Thoracic aorta (tissue), 2 donors: ENCODE results near the gene NPTXR. TPM values are rescaled to one million over a fixed set of nuclear protein-coding genes. Genes with fewer than 3 reads are reported as not detected.

Experiments
- ATAC-seq: fragments of 150-250 bp; one replicate; pipeline ENCODE4 v1.8.0; 2017; ENCODE audit warnings: low read depth; ENCODE audit not compliant: insufficient number of reproducible peaks, low FRiP score
- DNase-seq: peaks from one replicate; pipeline ENCODE4 v3.0.0-alpha.2; 2020; ENCODE audit warnings: low spot score
- H3K27ac ChIP-seq, 2 donors: fragments of 200-600 bp; sonication (generic); 1 replicate in 1 of 2; 2 replicates in 1 of 2; pipeline ENCODE4 v1.5.1; 2016; ENCODE audit warnings: mild to moderate bottlenecking in 2 of 2, moderate library complexity in 2 of 2
- H3K27me3 ChIP-seq: fragments of 200-600 bp; sonication (generic); replicated peaks from 2 replicates; pipeline ENCODE4 v1.6.0; 2016; ENCODE audit warnings: mild to moderate bottlenecking; ENCODE audit not compliant: insufficient read depth
- H3K36me3 ChIP-seq: fragments of 200-600 bp; sonication (generic); one replicate; pipeline ENCODE4 v1.5.1; 2016
- H3K4me1 ChIP-seq, 2 donors: fragments of 200-600 bp; sonication (generic); 1 replicate in 1 of 2; 2 replicates in 1 of 2; pipeline versions ENCODE4 v1.5.1 to v1.6.0; 2016; ENCODE audit warnings: low read depth in 2 of 2, mild to moderate bottlenecking in 1 of 2; ENCODE audit not compliant: control insufficient read depth in 1 of 2
- H3K4me3 ChIP-seq: fragments of 200-600 bp; sonication (generic); 2 replicates; pipeline ENCODE4 v1.5.1; 2016; ENCODE audit warnings: mild to moderate bottlenecking
- H3K9me3 ChIP-seq: fragments of 200-600 bp; sonication (generic); 2 replicates; pipeline ENCODE4 v1.5.1; 2016
- CTCF ChIP-seq: fragments of 200-600 bp; sonication (generic); IDR thresholded peaks from one replicate; pipeline ENCODE4 v1.5.1; 2019; ENCODE audit warnings: antibody characterized with exemption
- total RNA-seq, 2 donors: library from RNA; depleted of rRNA; stranded (reverse); fragments of >200 nt; gene quantifications; one replicate each; pipeline versions ENCODE4 v1.1.0 to v1.2.3, GENCODE V29; 2016

NPTXR gene
- 10 to 100 TPM; 29.3 to 50.8 TPM for total RNA-seq

GRCh38 chr22:38843657-38844314 lies at the start of gene NPTXR:
Gene NPTXR, minus strand, starts transcription at chr22:38844028.
- Histone ChIP-seq H3K4me1 (peaks cover 27 to 65% of the 10 kb centered on the region in 2 donors), H3K9me3 (no peaks in the 10 kb centered on the region), H3K4me3 (peak within 1 kb of the TSS; percentile 85), H3K36me3 (no peaks in the 10 kb centered on the region), H3K27ac (peak within 1 kb of the TSS; percentile 88 to 93), H3K27me3 (no peaks in the 10 kb centered on the region)
- no peak for DNase-seq
- TF ChIP-seq CTCF, result no peak
- ATAC-seq, result peak; percentile 31

DNA sequence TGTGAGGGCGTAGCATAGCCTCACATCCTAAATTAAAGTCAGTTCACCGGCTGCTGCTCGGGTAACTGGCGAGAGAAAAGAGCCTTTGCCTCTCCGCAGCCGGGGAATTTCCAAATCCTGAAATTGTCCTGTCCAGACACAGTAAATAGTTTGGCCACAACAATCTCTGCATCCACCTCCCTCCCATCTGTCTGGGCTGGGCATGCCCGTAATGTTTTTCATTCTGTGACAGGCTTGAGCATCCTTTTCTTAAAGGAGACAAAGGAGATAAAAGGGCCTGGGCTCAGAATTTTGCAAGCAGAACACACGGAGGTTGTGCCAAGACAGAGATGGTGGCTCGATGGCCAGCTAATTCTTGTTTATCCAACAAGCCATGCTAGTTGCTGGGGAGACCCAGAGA lies 47.4 kb upstream of the NPTXR start:
- Histone ChIP-seq H3K27me3 (no peaks in the 10 kb centered on the region), H3K9me3 (no peaks in the 10 kb centered on the region), H3K27ac (no peak overlapping the region), H3K4me1 (no peaks in the 10 kb centered on the region), H3K4me3 (no peak overlapping the region), H3K36me3 (no peaks in the 10 kb centered on the region)
- no peak for TF ChIP-seq CTCF
- ATAC-seq (no peak), DNase-seq (no peak)

DNA sequence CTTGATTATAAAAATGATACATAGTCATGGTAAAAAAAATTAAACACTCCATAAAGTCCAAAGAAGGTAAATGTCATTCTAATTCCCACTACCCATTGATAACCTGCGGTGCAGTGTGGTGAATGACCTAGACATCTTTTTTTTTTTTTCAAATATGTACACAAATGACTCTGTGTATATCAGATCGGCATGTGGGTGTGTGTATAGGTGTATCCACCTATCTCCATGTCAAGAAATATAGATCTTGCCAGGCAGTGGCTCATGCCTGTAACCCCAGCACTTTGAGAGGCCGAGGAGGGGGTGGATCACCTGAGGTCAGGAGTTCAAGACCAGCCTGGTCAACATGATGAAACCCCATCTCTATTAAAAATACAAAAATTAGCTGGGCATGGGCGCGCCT lies 46.5 kb upstream of the NPTXR start:
- Histone ChIP-seq H3K9me3 (no peaks in the 10 kb centered on the region), H3K36me3 (no peaks in the 10 kb centered on the region), H3K27ac (no peak overlapping the region), H3K27me3 (no peaks in the 10 kb centered on the region), H3K4me3 (no peak overlapping the region), H3K4me1 (no peaks in the 10 kb centered on the region)
- TF ChIP-seq CTCF, result no peak
- DNase-seq (no peak), ATAC-seq (no peak)

DNA sequence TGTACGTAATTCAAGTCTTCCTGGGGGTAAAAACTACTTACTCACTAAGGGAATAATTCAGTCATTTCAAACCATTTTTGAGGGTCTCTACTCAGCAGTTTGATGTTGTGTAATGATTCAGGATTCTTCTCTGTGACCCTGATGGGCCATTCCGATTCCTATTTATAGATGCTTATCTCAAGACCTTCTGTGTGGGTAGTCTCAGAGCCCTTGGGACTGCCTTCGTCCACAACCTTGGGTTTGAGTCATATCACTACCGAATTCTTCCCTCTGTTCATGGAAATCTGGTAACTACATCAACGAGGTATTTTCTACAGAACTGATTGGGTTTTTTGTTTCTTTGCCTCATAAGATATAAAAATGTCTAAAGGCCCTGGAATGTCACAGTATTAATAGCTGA lies 42.5 kb upstream of the NPTXR start:
- Histone ChIP-seq H3K4me3 (no peak overlapping the region), H3K27me3 (no peaks in the 10 kb centered on the region), H3K36me3 (no peaks in the 10 kb centered on the region), H3K4me1 (peaks cover 16 to 18% of the 10 kb centered on the region in 2 donors), H3K27ac (no peak overlapping the region), H3K9me3 (no peaks in the 10 kb centered on the region)
- ATAC-seq (no peak), DNase-seq (no peak)
- no peak for TF ChIP-seq CTCF

DNA sequence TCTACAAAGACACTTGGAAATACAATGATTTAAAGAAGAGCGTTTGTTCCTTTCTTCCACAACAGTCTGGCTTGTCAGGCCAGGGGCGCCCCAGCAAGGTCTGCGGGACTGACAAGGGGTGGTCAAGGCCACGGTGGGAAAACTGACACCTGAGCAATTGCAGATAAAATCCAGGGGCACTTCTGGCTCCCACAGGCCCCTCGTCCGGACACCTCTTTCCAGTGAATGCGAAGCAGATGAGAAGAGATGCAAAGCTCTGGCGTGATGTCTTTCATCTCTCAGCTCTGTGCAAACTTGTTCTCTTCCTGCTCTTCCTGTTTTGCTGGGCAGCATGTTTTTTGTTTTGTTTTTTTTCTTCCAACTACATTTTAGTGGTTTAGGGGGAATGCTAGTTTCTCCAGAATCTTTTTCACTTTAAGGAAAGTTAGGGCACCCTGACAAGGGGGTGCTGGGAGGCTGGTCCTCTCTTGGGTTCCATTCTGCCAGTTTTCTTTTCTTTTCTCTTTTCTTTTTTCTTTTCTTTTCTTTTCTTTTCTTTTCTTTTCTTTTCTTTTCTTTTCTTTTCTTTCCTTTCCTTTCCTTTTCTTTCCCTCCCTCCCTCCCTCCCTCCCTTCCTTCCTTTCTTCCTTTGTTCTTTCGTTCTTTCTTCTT lies 39.3 kb upstream of the NPTXR start:
- no peak for ATAC-seq
- H3K4me1 ChIP-seq, result peaks cover 24 to 36% of the 10 kb centered on the region in 2 donors
- no peak overlapping the region for H3K4me3 ChIP-seq
- no peak for DNase-seq
- H3K27me3 ChIP-seq, result no peaks in the 10 kb centered on the region
- no peak for TF ChIP-seq CTCF
- H3K9me3 ChIP-seq, result no peaks in the 10 kb centered on the region
- no peaks in the 10 kb centered on the region for H3K36me3 ChIP-seq
- peak overlapping the region; percentile 86 for H3K27ac ChIP-seq
